IPS DF 6.9 (cell line): ENCODE data around the gene NOB1.

Source experiments
- DNase-seq: peaks from one replicate; pipeline ENCODE4 v3.0.0-alpha.2; 2013; ENCODE audit warnings: low read depth, low spot score
- H3K27ac ChIP-seq: one replicate; pipeline ENCODE4 v1.5.1; 2013; ENCODE audit warnings: low read length, control low read depth
- H3K27me3 ChIP-seq: 2 replicates; pipeline ENCODE4 v1.6.1; 2013; ENCODE audit warnings: mild to moderate bottlenecking, low read length; ENCODE audit not compliant: control insufficient read depth, insufficient read depth
- H3K36me3 ChIP-seq: 2 replicates; pipeline ENCODE4 v1.6.1; 2013; ENCODE audit warnings: low read length; ENCODE audit not compliant: control insufficient read depth, insufficient read depth
- H3K4me1 ChIP-seq: 2 replicates; pipeline ENCODE4 v1.6.1; 2013; ENCODE audit warnings: low read length; ENCODE audit not compliant: control insufficient read depth, insufficient read depth
- H3K4me3 ChIP-seq: 2 replicates; pipeline ENCODE4 v1.5.1; 2013; ENCODE audit warnings: mild to moderate bottlenecking, low read length
- H3K9me3 ChIP-seq: 2 replicates; pipeline ENCODE4 v1.6.1; 2013; ENCODE audit warnings: low read length, inconsistent platforms; ENCODE audit not compliant: control insufficient read depth, insufficient read depth
- WGBS: extraction: QIAGEN DNeasy Blood & Tissue Kit; methylation state at CpG from one replicate; pipeline ENCODE4 v1.1.7; 2013; ENCODE audit warnings: mixed read lengths, missing lambda C conversion rate; ENCODE audit not compliant: insufficient read length, insufficient coverage; 5-methylcytosine and 5-hydroxymethylcytosine counted together

NOB1 gene

GRCh38 chr16:69781118-69781517, 26.4 kb upstream of the NOB1 start:
- no peak for DNase-seq
- H3K27me3 ChIP-seq, result no peaks in the 10 kb centered on the region
- H3K4me1 ChIP-seq, result no peaks in the 10 kb centered on the region
- no peak overlapping the region for H3K27ac ChIP-seq
- WGBS, result no CpG with 5 or more reads among the region's 3 CpGs
- no peaks in the 10 kb centered on the region for H3K9me3 ChIP-seq
- no peaks in the 10 kb centered on the region for H3K36me3 ChIP-seq
- no peak overlapping the region for H3K4me3 ChIP-seq

GRCh38 chr16:69779724-69780123, 25.0 kb upstream of the NOB1 start:
- DNase-seq, result no peak
- WGBS, result 100% methylated on average over 1 of the region's 2 CpGs
- H3K36me3 ChIP-seq, result no peaks in the 10 kb centered on the region
- no peaks in the 10 kb centered on the region for H3K9me3 ChIP-seq
- H3K27me3 ChIP-seq, result no peaks in the 10 kb centered on the region
- no peak overlapping the region for H3K27ac ChIP-seq
- H3K4me3 ChIP-seq, result no peak overlapping the region
- H3K4me1 ChIP-seq, result no peaks in the 10 kb centered on the region

- Histone ChIP-seq H3K27me3 (no peaks in the 10 kb centered on the region), H3K4me1 (no peaks in the 10 kb centered on the region), H3K4me3 (no peak overlapping the region), H3K9me3 (no peaks in the 10 kb centered on the region), H3K27ac (no peak overlapping the region), H3K36me3 (no peaks in the 10 kb centered on the region)
- no peak for DNase-seq
Observed at GRCh38 chr16:69775563-69775962, 20.8 kb upstream of the NOB1 start.

- Histone ChIP-seq H3K4me3 (no peak overlapping the region), H3K27me3 (no peaks in the 10 kb centered on the region), H3K27ac (no peak overlapping the region), H3K36me3 (no peaks in the 10 kb centered on the region), H3K9me3 (no peaks in the 10 kb centered on the region), H3K4me1 (no peaks in the 10 kb centered on the region)
- DNase-seq, result no peak
- no CpG with 5 or more reads among the region's 6 CpGs for WGBS
Observed at GRCh38 chr16:69773260-69773947, 18.7 kb upstream of the NOB1 start.

GRCh38 chr16:69771651-69771967, 16.9 kb upstream of the NOB1 start:
- no peaks in the 10 kb centered on the region for H3K4me1 ChIP-seq
- H3K4me3 ChIP-seq, result no peak overlapping the region
- H3K9me3 ChIP-seq, result no peaks in the 10 kb centered on the region
- no peak overlapping the region for H3K27ac ChIP-seq
- H3K27me3 ChIP-seq, result no peaks in the 10 kb centered on the region
- no CpG with 5 or more reads among the region's 2 CpGs for WGBS
- DNase-seq, result no peak
- H3K36me3 ChIP-seq, result no peaks in the 10 kb centered on the region

GRCh38 chr16:69769404-69769803, 14.7 kb upstream of the NOB1 start:
- Histone ChIP-seq H3K27ac (no peak overlapping the region), H3K9me3 (no peaks in the 10 kb centered on the region), H3K27me3 (no peaks in the 10 kb centered on the region), H3K36me3 (no peaks in the 10 kb centered on the region), H3K4me3 (no peak overlapping the region), H3K4me1 (no peaks in the 10 kb centered on the region)
- DNase-seq, result no peak
- no CpG with 5 or more reads among the region's 2 CpGs for WGBS

- no peaks in the 10 kb centered on the region for H3K36me3 ChIP-seq
- no CpG with 5 or more reads among the region's 6 CpGs for WGBS
- H3K27ac ChIP-seq, result no peak overlapping the region
- no peak for DNase-seq
- no peaks in the 10 kb centered on the region for H3K27me3 ChIP-seq
- H3K9me3 ChIP-seq, result no peaks in the 10 kb centered on the region
- H3K4me3 ChIP-seq, result no peak overlapping the region
- no peaks in the 10 kb centered on the region for H3K4me1 ChIP-seq
Observed at GRCh38 chr16:69768666-69769065, 13.9 kb upstream of the NOB1 start.

GRCh38 chr16:69767459-69768229, 12.9 kb upstream of the NOB1 start:
- WGBS, result no CpG with 5 or more reads among the region's 5 CpGs
- H3K27me3 ChIP-seq, result no peaks in the 10 kb centered on the region
- H3K4me3 ChIP-seq, result no peak overlapping the region
- no peaks in the 10 kb centered on the region for H3K9me3 ChIP-seq
- no peak overlapping the region for H3K27ac ChIP-seq
- no peak for DNase-seq
- no peaks in the 10 kb centered on the region for H3K4me1 ChIP-seq
- no peaks in the 10 kb centered on the region for H3K36me3 ChIP-seq

- Histone ChIP-seq H3K4me1 (no peaks in the 10 kb centered on the region), H3K9me3 (no peaks in the 10 kb centered on the region), H3K27ac (no peak overlapping the region), H3K27me3 (no peaks in the 10 kb centered on the region), H3K36me3 (no peaks in the 10 kb centered on the region), H3K4me3 (no peak overlapping the region)
- DNase-seq, result no peak
- no CpG with 5 or more reads among the region's 5 CpGs for WGBS
Observed at GRCh38 chr16:69763599-69763942, 8.8 kb upstream of the NOB1 start.

GRCh38 chr16:69762814-69763598, 8.3 kb upstream of the NOB1 start:
- no peaks in the 10 kb centered on the region for H3K36me3 ChIP-seq
- no CpG with 5 or more reads among the region's 14 CpGs for WGBS
- H3K4me1 ChIP-seq, result no peaks in the 10 kb centered on the region
- H3K9me3 ChIP-seq, result no peaks in the 10 kb centered on the region
- H3K27me3 ChIP-seq, result no peaks in the 10 kb centered on the region
- H3K27ac ChIP-seq, result no peak overlapping the region
- no peak for DNase-seq
- peak overlapping the region; percentile 94 for H3K4me3 ChIP-seq
